Body of pancreas (tissue), 4 donors: ENCODE data around the gene TASP1.

Source experiments
- POLR2A ChIP-seq, 3 donors: fragments of 450-650 bp; IDR thresholded peaks; one replicate each; pipeline ENCODE4 v1.6.1; 2016; ENCODE audit warnings: antibody characterized with exemption in 3 of 3, mild to moderate bottlenecking in 2 of 3
- TF ChIP-seq, protein P1 (sequence below), 7 experiments: fragments of 450-650 bp in 4 of 7; fragments of 200-600 bp in 3 of 7; sonication (generic) in 3 of 7; IDR thresholded peaks; one replicate each; pipeline ENCODE4 v1.5.1; 2016 to 2019; ENCODE audit warnings: antibody characterized with exemption in 7 of 7

- no peak for TF ChIP-seq POLR2A (IDR thresholded peaks at IDR 0.05)
- TF ChIP-seq, protein P1, sequence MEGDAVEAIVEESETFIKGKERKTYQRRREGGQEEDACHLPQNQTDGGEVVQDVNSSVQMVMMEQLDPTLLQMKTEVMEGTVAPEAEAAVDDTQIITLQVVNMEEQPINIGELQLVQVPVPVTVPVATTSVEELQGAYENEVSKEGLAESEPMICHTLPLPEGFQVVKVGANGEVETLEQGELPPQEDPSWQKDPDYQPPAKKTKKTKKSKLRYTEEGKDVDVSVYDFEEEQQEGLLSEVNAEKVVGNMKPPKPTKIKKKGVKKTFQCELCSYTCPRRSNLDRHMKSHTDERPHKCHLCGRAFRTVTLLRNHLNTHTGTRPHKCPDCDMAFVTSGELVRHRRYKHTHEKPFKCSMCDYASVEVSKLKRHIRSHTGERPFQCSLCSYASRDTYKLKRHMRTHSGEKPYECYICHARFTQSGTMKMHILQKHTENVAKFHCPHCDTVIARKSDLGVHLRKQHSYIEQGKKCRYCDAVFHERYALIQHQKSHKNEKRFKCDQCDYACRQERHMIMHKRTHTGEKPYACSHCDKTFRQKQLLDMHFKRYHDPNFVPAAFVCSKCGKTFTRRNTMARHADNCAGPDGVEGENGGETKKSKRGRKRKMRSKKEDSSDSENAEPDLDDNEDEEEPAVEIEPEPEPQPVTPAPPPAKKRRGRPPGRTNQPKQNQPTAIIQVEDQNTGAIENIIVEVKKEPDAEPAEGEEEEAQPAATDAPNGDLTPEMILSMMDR (IDR thresholded peaks at IDR 0.05) = no peak
Observed at GRCh38 chr20:13478366-13478765, 160.4 kb downstream of the TASP1 start.
